ENCODE data around the gene MYO18B. TPM values are rescaled to one million over a fixed set of nuclear protein-coding genes. Genes with fewer than 3 reads are reported as not detected.

MYO18B gene
- total RNA-seq, 1 donor from 2014 or later: not detected

DNA sequence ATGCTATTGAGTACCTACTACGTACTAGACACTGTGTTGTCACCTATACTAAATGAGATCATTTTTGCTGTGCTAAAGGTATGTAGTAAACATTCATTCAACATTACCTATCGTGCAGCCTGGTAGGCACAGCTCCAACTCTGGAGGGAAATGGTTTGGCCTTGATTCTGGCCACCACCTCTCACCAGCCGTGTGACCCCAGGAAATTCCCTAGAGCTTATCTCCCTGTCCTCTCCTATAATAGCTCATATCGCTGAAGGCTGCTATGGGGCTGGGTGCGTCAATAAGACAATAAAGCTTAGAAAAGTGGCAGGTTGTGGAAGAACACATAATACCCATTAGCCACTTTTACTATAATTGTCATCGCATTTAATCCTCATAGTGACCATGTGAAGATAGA, 107.5 kb downstream of the MYO18B start:
- DNase-seq (ENCODE audit: low read depth): no peak

DNA sequence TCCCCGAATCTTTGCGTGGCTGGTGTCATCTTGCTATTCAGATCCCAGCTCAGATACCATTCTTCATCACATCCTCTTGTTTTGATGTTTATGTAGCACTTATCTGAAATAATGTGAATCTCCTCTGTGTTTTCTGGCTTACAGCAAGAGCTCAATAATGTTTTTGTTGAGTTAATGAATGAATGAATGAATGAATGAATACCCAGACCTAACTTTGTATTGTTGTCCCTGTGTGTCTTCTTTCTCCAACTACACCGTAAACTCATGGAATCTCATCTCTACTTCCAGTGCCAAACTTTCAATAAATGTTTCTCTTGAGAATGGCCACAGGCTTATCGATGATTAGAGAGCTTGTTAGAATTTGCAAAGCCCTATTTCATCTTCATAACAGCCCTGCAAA, 110.2 kb downstream of the MYO18B start:
- DNase-seq (ENCODE audit: low read depth): no peak

DNA sequence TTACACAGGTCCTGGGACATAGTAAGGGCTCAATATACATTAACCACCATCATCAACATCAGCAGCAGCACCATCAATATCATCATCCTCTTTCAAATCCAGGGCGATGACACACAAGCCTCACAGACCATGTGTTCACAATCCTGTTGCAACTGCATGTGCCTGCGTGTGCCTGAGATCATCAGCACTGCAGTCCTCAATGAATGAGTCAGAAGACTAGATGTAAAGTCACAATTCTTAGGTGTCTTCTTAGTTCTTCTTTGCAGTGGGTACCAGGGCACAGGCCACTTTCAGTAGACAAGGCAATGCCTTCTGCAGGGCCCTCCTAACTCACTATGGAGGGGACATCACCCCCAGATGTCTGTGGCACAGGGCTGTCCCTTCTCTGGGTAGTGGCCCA, 111.1 kb downstream of the MYO18B start:
- DNase-seq (ENCODE audit: low read depth): no peak

DNA sequence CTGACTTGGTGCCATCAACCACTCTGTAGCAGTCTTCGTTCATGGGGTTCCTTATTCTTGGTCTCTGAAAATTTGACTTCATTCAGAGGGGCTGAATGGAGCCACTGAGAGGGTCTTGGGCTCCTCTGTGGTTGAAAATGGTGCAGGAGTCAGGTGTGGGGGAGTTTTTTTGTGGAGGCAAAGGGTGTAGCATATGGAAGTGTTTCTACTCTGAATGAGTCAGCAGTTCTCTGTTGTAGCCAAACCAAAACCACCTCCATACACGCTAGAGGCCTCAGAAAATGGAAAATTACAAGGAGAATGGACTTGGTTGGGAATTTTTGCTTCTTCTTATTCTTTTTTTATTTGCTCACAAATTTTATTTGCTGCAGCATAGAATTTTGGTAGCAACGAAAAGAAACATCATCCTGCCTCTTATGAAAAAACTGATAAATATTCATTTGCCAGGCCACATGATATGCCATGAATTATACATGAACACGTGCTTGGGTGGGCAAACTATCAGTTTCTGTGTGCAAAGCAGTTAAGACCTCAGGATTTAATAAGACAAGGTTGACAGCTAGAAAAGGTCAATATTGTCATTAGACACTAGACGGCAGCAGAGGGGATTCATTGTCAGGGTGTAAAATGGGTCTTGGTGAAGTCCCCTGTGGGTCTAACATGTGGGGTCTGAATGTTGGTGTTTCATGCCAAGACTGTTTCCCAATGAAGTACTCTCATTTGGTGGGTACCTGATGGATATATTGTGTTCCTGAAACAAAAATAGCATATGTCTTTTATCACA, 111.7 kb downstream of the MYO18B start:
- no peak for DNase-seq (ENCODE audit: low read depth)

DNA sequence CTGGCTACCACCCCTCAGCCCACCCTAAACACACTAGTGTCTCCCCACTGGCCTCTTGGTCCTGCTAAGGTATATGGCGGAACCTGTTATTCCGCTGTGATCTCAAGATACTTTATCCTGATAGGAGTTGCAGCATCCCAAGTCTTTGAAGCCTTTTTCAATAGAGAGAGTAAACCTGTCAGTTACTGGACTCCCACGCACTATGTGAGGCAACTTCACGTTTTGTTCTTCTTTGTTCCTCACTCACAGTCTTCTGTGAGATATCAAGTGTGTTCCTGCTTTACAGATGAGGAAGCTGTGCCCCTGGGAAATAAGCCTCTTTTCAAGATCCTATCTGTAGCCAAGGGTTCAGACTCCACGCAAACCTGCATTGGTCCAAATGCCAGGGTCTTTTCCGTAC, 127.8 kb downstream of the MYO18B start:
- no peak for DNase-seq (ENCODE audit: low read depth)

DNA sequence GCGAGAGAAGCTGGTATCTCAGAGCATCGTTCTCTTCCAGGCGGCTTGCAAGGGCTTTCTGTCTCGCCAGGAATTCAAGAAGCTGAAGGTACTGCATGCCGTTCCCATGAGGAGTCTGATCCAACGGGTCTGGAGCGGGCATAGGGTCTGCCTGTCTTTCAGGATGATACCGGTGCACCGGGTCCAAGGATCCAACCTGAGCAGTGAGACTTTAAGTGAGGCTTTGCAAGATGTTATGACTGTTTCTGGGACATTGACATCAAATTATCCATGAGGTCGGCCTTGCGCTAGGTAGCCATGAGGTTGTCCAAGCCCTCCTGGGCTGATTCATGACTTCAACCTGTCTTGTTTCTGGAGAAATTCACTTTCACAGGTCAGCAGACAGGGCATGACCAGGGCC, 132.3 kb downstream of the MYO18B start:
- no peak for DNase-seq (ENCODE audit: low read depth)

DNA sequence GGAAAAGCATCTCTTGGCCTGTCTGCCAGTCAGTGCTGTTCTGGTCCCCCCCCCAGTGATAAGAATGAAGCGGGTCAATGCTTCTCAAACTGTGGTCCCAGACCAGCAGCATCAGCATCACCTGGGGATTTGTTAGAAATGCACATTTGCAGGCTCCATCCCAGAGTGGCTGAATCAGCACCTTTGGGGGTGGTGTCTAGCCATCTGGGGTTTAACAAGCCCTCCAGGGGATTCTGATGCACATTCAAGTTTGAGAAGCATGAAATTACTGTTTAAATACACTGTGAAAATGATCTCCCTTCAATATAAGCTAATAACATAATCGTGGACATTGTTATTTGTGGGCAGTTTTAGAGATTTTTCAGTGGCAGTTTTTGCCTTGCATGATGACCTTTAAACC, 133.5 kb downstream of the MYO18B start:
- no peak for DNase-seq (ENCODE audit: low read depth)

DNA sequence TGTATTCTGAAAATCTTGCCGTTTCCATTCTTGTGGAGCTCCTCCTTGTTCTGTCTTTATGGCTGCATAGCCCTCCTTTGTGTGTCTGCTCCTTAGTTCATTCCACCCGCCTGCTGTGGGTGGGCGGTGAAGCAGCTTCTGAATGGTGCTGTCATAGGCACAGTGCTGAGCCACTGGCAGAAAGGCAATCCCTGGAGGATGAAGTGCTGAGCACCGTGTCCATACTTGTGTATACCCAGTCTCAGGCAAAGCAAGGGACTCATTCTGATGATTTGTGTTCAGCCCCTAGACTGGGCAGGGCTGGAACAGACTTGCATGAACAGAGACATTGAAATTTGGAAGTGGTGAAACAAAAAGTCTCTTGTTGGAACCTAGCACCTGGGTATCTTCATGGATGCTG, 134.9 kb downstream of the MYO18B start:
- DNase-seq (ENCODE audit: low read depth): no peak

DNA sequence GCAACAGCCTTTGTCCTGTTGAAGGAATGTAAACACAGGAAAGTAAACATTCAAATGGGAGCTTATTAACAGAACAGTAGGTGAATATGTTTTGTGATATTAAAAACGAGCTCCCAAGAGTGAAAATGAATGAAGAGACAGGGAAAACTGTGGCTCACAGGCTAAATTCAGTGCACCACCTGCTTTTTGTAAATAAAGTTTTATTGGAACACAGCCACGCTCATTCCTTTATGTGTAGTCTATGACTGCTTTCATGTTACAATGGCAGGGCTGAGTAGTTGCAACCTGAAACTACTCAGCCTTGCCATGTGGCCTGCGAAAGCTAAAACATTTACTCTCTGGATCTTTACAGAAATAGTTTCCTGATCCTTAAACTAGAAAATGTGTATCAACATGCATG, 136.9 kb downstream of the MYO18B start:
- no peak for DNase-seq (ENCODE audit: low read depth)

DNA sequence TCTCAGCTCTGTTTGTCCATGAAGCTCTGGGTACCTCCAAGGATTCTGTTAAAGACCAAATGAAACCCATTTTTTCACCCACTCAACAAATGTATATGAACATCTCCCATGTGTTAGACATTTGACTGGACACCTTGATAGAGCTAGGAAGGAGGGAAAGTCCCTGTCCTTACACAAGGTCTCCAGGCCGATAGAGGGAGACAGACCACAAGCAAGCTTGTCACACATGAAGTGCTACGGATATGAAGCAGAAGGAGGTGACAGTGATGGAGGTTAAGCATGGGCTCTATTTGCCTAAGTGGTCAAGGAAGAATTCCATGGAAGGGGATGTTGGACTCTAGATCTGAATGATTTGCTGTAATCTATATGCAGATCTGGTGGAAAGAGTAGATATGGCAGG, 138.5 kb downstream of the MYO18B start:
- no peak for DNase-seq (ENCODE audit: low read depth)

DNA sequence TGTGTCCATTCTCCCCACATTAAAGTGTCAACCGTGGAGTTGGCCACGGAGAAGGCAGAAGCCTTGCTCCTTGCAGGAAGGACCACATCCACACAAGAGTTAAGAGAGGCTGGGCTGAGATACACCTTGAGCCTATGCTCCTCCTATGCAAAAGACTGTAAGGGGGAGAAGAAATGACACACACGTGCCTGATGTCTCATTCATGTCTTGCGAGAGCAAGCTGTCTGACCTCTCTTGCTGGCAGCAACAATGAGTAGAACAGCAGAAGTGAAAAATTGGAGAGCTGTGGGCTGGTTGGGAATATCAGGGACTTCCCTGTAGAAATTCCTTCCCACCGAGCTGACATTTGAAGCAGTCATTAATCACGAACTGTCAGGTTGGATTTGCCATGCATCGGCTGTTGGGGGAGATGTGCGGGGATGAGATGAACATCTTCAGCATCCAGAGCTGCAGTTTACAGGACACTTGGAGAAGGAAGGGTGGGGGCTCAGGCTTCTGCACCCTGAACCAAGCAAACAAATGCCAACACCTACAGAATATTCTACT, 139.3 kb downstream of the MYO18B start:
- DNase-seq (ENCODE audit: low read depth): no peak

DNA sequence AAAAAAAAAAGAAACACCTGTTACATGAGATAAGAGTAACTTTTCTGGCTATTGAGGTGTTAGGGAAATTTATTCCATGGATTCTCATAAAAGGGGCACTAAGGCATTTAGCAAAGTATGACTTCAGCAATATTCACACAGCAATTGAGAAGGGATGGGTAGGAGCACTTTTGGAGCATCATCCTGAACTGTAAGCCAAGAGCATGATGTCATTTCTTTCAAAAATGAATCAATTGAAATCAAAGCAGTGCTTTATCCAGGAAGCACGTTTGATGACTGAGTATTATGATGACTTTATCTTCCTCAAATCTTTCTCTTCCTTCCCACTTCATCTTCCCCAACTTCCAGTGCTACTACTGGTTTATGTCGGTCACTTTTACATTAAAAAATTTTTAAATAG, 140.4 kb downstream of the MYO18B start:
- DNase-seq (ENCODE audit: low read depth): no peak

DNA sequence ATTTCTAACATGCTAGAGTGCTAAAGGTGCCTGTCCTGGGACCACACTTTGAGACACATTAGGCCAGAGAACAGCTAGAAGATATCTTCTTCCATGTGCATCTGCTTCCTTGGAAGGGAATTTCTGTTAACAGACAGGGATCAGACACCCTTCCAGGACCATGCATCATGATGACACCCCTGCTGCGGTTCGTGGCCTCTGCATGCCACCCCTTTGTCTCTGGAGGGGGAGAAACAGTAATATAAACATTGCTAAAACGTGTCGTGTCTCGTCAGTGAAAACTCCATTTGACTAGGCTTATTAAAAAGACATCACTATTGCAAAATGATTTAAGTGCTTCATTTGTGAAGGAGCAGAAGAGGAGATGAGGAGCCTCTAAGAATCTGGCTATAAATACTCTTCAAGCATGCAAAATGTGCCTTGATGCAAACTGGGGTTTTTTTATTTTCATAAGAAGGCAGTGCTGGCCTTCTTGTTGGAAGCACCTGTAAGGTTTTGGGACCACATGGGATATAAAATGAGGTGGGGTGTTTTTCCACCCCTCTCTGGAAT, 141.6 kb downstream of the MYO18B start:
- DNase-seq (ENCODE audit: low read depth): no peak

DNA sequence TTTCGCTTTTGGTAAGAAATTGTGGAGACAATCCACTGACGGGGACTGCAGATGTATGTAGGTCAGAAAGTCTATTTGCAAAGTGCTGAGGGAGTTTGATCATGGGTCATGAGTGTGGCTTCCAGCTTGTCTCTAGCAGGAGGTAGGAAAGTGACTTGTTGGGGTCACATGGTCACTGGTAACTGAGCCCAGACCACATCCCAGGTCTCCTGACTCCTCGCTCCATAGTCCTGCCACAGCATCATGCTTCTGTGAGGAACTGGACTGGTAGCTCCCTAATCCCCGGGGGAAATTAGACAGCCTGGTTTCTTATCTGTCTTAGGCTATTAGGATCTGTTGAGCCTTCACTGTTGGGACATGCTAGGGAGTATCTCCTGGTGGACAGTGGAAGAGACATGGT, 142.1 kb downstream of the MYO18B start:
- no peak for DNase-seq (ENCODE audit: low read depth)

DNA sequence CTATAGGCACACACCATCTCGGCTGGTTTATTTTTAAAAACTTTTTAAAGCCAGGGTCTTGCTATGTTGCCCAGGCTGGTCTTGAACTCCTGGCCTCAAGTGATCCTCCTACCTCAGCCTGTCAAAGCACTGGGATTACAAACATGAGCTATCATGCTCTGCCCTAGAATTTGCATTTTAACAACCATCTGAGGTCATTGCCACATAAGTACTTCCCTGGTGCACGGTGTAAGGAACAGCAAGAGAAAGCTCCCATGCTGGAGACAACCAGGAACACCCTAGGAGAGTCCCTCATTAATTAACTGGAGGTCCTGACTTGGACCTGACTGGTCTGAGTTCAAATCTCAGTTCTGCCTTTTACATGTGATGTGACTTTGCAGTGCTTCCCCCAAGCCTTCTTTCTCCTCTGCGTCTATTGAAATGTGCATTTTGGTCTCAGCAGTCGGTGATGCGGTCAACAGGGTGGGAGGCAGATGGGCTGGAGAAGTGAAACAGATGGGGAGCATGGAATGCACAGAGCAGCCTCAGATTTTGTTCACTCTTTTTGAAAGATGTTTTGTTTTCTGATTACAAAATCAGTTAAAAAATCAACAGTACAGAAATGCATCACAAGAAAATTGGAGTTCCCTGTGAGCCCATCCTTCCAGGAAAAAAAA, 146.5 kb downstream of the MYO18B start:
- no peak for DNase-seq (ENCODE audit: low read depth)

DNA sequence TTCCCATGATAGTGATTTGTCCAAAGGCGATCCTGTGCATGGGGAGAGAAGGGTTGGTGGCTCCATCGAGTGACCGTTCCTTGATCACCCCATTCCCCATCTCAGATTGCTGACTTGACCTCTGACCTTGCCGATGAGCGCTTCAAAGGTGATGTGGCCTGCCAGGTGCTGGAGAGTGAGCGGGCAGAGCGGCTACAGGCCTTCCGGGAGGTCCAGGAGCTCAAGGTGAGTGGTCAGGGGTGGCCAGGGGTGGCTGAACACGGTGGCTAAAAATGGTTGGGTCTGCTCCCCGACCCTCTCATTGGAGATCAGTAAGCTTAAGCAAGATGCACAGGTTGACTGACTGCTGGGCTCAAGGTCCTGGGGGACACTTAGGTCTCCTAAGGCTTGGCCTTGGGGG, 148.7 kb downstream of the MYO18B start:
- DNase-seq (ENCODE audit: low read depth): no peak

DNA sequence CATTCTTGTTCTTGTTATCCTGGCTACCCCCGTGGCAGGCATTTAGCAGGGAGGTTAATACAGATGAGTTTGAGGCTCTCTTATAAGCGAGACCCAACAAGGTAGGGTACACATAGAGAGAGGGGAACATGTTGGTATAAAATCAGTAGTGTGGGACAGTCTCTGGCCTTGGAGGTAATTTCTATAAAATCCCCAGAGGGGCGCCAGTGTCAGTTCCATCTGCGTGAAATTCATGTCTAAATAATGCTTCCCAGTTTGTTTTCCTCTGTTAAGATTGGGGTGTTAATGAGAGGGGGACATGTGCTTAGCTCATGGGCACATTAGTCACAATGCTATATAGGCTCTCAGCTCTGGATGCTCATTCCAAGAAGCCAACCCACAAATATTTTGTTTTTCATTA, 150.7 kb downstream of the MYO18B start:
- DNase-seq (ENCODE audit: low read depth): no peak

DNA sequence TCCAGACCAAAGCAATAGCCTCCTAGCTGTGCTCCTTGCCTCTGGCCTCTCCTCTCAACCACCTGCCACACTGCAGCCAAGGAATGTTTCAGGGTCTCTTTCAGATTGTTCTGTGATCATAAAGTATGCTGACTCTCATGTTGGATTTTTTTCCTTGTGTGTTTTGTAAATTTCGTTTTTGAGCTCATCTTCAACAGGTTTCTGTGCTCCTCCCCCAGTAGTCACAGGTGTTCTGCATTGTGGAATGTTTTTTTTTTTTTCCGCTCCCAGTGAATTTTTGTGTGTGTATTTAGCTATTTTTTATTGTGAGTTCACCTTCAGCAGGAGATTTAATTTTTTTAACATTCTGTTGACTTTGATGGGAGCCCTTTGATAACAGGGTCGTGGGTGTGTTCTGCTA, 153.7 kb downstream of the MYO18B start:
- no peak for DNase-seq (ENCODE audit: low read depth)

DNA sequence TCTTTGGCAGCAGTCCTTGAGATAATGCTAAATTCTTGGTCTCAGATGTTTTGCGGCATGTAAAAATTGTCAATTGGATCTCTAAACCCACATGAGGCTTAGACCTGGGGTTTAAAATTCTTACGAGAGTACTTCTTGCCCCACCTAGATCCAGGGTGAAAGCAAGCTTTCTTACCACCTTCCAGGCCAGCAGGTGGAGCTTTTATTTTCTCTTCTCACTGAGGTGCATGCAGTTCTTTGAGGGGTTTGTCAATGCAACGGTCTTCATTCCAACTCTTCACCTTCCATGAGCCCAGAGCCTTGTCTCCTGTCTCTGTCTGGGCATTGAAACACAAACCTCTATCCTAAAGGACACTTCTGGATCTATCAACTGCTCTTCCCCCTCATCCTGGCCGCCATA, 154.1 kb downstream of the MYO18B start:
- no peak for DNase-seq (ENCODE audit: low read depth)

DNA sequence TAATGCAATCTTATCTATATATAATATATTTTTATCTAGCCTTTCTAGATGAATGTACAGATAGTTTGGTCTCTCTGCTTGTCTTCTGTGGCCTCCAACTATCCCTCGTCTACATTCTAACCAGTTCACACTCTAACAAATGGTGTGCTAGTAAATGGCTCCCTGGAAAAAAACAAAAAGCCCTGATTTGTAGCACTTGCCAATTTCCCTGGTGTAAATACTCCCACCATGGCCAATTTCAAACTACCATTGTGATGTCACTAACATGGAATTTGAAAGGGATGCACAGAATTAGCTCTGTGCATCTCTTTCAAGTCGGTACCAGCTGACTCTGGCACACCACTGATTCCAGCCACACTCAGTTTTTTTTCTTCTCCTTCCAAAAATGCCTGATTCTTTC, 154.6 kb downstream of the MYO18B start:
- no peak for DNase-seq (ENCODE audit: low read depth)

DNA sequence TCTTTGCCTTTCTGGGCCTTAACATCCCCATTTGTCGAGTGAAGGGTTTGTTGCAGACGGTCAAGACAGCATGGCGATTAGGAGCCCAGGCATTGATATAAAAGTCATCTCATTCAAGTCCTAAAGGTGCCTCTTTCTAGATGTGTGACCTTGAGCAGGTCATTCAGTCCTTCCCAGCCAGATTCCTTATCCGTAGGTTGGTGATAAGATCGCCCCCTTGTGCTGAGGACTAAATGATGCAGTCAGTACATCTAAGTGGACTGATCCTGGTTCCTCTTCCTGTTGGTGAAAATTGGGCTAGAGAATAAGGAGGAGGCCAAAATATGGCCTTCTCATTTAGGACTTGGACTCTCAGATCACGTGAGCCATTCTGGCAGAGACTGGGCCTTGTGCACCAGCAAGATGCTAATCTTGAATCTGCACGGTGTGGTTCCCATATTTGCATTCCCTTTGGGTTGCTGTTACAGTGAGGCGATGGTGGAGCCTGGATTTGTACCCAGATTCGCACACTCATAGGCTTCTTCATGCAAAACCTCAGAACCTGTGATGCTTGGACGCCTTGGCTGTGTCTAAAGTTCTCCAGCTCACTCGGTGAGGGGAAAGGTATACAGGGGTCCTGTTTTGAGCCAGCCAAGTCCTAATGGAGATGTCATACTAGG, 156.8 kb downstream of the MYO18B start:
- no peak for DNase-seq (ENCODE audit: low read depth)

DNA sequence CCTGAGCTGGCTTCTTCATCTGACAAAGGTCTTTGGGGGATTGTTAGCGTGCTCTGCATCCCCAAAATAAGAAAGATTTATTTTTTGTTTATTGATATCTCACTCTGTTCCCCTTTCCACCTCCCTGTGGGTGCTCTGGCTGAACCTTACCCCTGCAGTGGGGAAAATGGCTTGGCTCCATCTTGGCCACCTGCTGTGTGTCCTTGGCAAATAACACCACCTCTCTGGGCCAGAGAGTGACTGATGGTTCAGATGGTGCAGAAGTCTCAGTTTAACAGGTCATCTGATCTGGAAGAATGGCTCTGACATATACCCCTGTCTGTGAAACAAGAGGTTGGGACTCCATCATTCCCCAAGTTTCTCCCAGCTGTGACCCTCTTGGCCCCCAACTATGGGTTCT, 157.6 kb downstream of the MYO18B start:
- DNase-seq (ENCODE audit: low read depth): no peak

DNA sequence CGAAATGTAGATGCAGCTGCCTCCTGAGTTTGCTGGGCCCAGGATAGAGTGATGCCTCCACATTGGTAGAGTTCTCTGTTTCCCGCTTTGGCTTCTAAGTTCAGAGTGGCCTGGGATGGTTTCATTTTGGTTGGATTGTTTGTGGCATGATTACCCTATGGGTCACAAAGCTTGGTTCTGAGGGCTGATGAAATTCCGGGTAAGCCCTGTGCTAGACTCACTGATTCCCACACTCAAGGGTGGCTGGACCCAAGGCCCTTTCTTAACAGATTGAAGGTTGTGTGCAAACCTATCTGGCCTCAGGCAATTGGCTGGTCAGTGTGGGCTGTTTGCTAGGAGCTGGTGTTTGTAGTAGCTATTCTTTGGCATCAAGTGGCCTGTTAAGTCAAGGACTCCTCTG, 158.4 kb downstream of the MYO18B start:
- no peak for DNase-seq (ENCODE audit: low read depth)

Data from renal cortical epithelial cell (primary cell).